Forelimb muscle (tissue), 1 donor: ENCODE data around the gene NAB2. TPM values are rescaled to one million over a fixed set of nuclear protein-coding genes. Genes with fewer than 3 reads are reported as not detected.

Experiments
- DNase-seq: peaks from one replicate; pipeline ENCODE4 v3.0.0-alpha.2; 2013; ENCODE audit warnings: low read depth
- polyA plus RNA-seq: library from polyadenylated mRNA; unstranded; fragments of 120-200 nt; gene quantifications from one replicate; pipeline ENCODE4 v1.2.1, GENCODE V29; 2013; ENCODE audit not compliant: insufficient read length

Gene NAB2
- polyA plus RNA-seq, 1 donor: 30.1 TPM

DNA sequence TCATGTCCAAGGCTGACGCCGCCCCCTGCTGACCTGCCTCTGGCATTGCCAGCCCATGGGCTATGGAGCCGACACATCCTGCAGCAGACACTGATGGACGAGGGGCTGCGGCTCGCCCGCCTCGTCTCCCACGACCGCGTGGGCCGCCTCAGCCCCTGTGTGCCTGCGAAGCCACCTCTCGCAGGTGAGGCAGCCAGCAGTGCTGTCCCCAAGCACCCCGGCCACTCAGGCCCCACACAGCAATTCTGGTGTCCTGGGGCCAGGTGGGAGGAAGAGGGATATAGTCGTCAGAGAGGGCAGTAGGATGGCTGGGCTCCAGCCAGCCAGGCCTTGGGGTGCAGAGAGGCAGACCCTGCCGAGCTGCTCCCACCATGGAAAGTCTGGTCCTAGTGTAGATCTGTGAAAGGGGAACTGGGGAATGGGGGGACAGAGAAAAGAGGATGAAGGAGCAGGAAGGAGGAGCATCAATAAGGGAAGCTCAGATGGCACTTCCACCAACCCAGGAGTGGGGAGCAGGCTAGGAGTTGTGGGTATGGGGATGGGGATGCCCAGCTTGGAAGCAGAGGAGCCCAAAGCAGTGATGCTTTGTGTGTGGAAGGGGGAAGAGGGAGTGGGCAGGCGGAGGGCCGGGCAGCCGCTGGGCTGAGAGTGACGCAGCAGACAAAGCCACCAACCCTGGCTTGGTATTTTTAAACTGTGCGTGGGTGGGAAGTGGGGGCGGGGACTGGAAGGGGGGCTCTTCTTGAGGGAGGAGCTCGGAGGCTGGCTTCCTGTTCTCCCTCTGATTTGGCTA, 4.7 kb downstream of the NAB2 start:
- DNase-seq: no peak

- DNase-seq: no peak
Observed at GRCh38 chr12:57094208-57095160, 5.6 kb downstream of the NAB2 start.

- no peak for DNase-seq
Observed at GRCh38 chr12:57095440-57095839, 6.5 kb downstream of the NAB2 start.

DNA sequence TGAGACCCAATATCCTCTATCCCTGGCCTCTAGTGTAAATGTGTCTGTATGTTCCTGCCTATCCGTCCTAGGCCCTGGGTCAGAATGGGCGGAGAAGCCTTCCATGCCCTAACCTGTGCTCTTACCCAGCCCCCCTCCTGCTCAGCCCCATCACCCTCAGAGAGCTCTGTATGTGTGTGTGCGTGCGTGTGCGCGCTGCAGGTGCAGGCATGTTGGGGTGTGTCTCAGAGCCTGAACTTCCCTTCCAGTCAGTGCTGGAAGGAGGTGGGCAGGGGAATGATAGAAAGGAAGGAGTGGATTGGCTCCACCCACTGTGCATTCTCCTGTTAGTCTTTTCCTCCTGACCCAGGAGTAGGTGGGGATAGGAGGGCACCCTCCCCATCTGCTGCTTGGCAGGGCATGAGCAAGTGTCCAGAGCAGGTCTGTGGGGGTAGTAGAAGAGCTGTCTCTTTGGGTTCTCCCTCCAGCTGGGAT, 7.2 kb downstream of the NAB2 start:
- DNase-seq: no peak

DNA sequence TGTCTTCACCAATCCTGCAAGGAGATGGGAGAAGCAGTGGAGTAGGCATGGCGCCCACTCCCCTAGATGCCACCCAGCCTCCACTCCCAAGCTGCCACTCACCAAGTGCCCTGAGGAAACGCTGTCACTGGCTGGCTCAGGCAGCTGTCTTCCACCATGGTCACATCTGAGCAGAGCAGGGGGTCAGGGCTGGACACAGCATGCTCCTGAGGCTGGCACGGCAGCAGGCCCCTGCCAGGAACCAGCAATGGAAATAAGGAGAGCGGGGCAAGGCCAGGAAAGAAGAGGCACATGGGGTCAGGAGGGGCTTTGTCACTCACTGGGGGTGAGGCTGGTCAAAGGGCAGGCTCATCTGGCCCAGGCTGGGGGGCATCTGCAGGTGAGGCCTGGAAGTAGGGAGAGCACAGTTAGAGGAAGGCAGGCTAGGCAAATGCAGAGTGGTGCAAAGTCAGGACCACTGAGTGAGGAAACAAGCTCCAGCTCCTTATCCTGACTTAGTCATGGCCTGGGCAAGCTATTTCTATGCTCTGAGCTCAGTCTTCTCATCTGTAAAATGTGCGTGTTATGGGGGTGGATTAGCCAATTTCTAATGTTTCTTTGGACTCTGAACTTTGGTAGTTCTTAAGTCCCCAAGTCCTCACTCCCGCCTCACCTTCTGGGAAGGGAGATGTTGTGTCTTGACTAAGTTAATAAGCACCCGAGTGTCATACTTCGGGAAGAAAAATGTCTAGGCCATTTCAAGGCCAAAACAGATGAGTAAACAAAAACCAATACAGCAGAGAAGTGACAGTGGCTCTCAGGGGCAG, 8.0 kb downstream of the NAB2 start:
- no peak for DNase-seq

DNA sequence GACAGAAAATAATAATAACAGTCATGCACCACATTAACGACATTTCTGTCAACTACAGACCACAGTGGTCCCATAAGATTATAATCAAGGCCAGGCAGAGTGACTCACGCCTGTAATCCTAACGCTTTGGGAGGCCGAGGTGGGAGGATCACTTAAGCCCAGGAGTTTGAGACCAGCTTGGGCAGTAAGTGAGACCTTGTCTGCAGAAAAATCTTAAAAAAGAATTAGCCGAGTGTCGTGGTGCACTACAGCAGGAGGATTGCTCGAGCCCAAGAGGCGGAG, 8.6 kb downstream of the NAB2 start:
- no peak for DNase-seq

GRCh38 chr12:57098546-57098945, 9.6 kb downstream of the NAB2 start:
- no peak for DNase-seq

- DNase-seq: no peak
Observed at GRCh38 chr12:57099047-57099714, 10.3 kb downstream of the NAB2 start.

DNA sequence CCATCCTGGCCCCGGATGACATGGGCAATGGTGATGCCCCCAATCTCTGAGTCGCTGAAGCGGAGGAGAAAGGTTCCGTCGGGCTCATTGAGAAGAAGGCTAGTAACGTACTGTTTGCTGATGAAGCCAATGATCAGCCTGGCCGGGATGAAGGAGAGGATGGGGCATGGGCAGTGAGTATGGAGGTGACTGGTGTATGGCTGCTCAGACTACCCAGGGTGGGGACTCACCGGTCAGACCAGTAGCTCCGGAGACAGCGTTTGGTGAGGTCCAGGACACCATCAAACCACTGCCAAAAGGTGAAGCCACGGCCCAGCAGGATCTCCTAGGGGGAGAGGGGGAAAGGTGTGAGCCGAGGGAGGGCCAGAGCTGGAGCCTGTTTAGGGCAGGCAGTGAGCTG, 10.9 kb downstream of the NAB2 start:
- no peak for DNase-seq

DNA sequence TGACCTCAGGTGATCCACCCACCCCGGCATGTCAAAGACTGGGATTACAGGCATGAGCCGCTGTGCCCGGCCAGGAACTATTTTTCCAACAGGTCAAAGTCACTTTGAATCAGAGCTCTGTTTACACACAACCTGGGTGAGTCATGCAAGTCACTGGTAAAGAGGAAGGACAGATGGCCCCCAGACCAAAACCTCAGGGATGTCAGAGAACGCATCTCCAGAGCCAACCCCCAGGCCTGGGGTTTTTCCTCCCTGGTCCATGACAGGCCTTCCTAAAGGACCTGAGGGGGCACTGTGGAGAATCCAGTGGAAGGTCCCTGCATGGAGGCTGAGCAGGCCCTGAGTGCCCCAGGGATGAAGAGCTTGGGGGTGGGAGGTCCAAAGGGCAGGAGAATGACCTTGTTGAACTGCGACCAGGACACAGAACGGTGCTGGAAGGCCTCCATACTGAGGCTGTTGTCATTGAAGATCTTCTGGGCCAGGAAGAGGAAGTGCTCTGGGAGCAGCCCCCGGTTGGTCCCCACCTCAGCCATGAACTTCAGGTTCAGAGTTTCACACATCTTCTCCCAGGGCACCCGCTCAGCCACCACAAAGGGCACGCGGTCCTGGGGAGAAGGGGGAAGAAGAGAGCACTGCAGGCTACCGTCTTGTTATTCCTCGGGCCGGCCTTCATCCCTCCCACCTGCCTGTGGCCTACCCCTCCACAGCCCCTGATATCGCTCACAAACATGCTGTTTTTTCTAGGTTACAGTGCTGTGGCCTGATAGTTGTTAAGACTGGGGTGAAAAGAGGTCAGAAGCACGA, 13.2 kb downstream of the NAB2 start:
- DNase-seq: no peak

- no peak for DNase-seq
Observed at GRCh38 chr12:57103856-57104255, 14.9 kb downstream of the NAB2 start.

- no peak for DNase-seq
Observed at GRCh38 chr12:57104292-57104910, 15.5 kb downstream of the NAB2 start.

DNA sequence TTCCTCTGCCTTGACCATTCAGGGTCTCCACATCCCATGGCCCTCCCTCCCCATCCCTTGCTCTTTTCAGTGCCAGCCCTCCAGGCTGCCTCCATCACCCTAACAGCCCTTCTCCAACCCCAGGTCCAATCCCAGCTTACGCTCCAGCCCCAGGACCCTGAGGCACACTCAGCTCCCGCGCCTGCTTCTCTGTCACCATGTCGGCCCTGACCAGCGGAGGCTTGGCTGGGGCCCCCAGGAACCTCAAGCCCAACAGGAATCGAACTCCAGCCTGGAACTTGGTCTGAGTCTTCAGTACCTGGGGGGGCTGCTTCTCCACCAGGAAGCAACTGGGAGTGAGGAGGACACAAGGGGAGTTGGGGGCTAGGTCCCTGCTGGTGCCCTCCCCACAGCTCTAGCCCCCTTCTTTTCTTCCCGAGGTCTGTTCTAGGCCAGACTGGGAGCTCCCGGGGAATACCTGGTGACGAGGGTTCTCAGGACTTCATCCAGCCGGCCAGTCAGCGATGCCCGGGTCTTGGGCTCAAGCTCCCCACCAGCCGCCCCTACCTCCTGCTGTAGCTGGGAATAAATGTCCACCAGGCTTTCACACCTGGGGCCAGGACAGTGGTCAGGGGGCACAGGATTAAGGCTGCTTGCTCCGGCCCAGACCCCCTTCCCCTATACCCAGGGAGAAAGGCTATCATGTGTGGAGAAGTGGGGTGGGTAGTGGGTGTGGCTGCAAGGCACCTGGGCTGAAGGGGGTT, 16.3 kb downstream of the NAB2 start:
- no peak for DNase-seq

DNA sequence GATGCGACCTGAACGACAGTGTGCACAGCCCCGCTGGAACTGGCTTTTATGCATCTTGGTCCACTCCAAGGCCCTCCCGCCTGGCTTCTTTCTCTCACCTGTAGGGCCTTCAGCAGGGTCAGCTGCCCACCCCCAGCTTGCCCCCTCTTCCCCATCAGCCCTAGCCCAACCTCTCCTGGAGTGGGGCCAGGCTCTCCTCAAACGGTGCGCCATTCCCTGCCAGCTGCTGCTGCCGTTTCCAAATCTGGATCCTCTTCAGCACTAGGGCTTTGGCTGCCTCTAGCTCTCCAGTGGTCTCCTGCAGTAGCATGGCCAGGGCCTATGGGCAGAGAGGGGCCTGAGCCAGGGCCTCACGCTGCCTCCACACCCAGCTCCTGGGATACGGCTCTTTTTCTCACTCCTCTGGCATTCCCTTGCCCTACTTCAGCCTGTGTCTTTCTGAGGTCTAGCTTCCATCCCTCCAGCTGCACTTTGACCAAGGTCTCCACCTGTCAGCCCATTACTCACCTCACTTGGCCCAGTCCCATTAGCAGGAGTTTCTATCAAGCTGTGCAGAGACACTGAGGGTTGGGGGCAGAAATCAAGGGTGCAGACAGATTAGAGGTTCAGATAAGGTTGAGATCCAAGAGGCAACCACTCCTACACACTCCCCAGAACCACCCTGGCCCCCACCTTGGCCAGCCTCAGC, 17.3 kb downstream of the NAB2 start:
- no peak for DNase-seq

DNA sequence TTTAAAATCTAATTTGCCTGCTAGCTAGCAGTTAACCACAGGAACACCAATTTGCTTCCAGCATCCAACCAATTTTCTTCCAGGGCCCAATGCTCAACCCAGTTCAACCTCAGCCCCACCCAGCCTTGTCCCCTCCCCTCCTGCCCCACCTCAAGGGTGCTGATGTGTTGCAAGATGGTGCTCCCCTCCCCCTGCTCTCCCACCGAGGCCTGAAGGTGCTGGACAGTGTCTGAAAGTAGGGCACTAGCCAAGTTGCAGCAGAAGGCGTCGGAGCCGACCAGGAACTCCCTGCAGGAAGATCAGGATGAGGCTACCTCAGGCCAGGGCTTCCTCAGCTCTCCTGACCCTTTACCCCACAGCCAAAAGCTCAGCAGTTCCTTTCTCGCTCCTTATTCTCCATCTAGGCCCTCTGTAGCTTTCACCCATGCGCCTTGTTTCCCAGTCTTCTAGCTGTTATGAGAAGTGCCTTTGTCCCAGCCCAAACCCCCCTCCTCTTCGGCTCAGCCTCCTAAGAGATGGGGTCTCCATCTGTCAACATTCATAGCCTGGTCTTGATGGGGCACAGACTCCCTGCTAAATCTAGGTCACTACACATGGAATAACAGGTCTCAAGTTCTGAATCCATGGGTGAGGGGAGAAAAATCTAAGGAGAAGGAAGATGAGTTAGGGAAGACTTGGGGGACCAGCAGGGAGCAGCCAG, 18.7 kb downstream of the NAB2 start:
- DNase-seq: no peak

DNA sequence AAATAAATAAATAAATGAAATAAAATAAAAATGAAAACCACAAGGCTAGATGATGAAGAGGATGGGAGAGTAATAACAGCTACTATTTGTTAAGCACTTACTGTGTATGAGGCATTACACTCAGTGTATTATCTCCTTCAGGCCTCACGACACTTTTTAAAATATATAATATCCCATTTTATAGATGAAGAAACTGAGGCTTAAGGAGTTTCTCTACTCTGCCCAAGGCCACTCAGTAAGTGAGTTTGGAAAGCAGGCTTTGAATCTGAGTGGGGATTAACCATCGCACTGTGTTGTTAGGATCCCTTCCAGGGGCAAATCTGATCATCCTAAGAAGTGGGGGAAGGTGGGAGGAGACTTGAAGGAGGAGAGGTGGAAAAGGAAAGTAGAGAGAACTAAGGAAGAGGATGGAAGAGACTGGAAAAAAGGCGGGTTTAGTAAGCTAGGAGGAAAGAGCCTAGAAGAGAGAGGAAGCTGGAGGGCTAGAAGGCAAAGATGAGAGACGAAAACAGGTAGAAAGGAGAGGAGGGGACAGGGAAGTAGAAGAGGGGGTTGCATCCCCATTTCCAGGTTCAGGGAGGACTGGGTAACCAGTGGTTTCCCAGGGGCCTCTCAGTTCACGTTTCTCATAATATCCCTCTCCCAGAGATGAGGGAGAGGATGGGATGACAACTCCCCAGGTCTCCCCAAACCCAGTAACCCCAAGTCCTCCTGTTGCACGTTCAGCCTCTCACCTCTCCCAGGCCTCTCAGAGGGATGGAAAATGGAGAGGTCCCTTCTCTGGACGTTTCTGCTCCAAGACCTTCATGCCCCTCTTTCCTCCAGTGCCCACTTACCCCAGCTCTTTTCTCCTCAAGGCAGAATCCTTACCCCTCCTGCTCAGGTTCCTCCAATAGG, 20.5 kb downstream of the NAB2 start:
- DNase-seq: no peak
